ENCODE data around the gene NTN4. TPM values are rescaled to one million over a fixed set of nuclear protein-coding genes. Genes with fewer than 3 reads are reported as not detected.

The NTN4 gene
- total RNA-seq (10 to 100 TPM; 14.6 to 63.9 (median 22.7) TPM), polyA plus RNA-seq (10 to 100 TPM; 15.5 to 18.1 TPM)

- WGBS, 2 donors, result 0% methylated on average over 49 to 96 of the region's 96 CpGs
- TF ChIP-seq CTCF (IDR thresholded peaks at IDR 0.05), result no peak
- H3K4me3 ChIP-seq, result peak within 1 kb of the TSS; percentile 71 to 85 (median 78)
- peaks cover 0 to 4% (median 0%) of the 10 kb centered on the region in 4 donors for H3K9me3 ChIP-seq
- no peak for FAIRE-seq
- peaks cover 5 to 17% (median 10%) of the 10 kb centered on the region in 3 donors for H3K4me1 ChIP-seq
- intact Hi-C loops (cut with DNase I), result no loop called here
- no peaks in the 10 kb centered on the region for H3K36me3 ChIP-seq
- ATAC-seq, result peak; percentile 49 to 70 (median 62)
- H3K27ac ChIP-seq, result peak within 1 kb of the TSS; percentile 69 to 92 (median 82)
- no peaks in the 10 kb centered on the region for H3K27me3 ChIP-seq
- peak; percentile 54 to 85 (median 65) for DNase-seq
Observed at GRCh38 chr12:95790033-95790916, at the start of gene NTN4. Gene NTN4 (minus strand): TSS chr12:95790764. CDS start chr12:95790309, 455 bp downstream.

GRCh38 chr12:95838125-95838524, 47.6 kb upstream of the NTN4 start:
- no peak for DNase-seq
- peak in 3 of 4 donors; percentile 19 to 49 (median 44) for ATAC-seq
- FAIRE-seq, result no peak
- no peaks in the 10 kb centered on the region for H3K27me3 ChIP-seq
- H3K4me1 ChIP-seq, result peaks cover 0 to 9% (median 4%) of the 10 kb centered on the region in 3 donors
- intact Hi-C loops (cut with DNase I), result no loop called here
- TF ChIP-seq CTCF (IDR thresholded peaks at IDR 0.05), result no peak
- 33 to 35% methylated on average over 11 of the region's 11 CpGs for WGBS, 2 donors
- H3K9me3 ChIP-seq, result no peaks in the 10 kb centered on the region
- no peak overlapping the region for H3K4me3 ChIP-seq
- no peak overlapping the region for H3K27ac ChIP-seq
- H3K36me3 ChIP-seq, result no peaks in the 10 kb centered on the region

GRCh38 chr12:95837240-95838038, 46.9 kb upstream of the NTN4 start:
- Histone ChIP-seq H3K4me3 (no peak overlapping the region), H3K27me3 (no peaks in the 10 kb centered on the region), H3K36me3 (no peaks in the 10 kb centered on the region), H3K4me1 (peaks cover 0 to 9% (median 4%) of the 10 kb centered on the region in 3 donors), H3K27ac (no peak overlapping the region), H3K9me3 (no peaks in the 10 kb centered on the region)
- ATAC-seq (peak in 1 of 4 donors; percentile 29), FAIRE-seq (no peak), DNase-seq (no peak)
- TF ChIP-seq CTCF (IDR thresholded peaks at IDR 0.05), result no peak
- intact Hi-C loops (cut with DNase I), result no loop called here
- WGBS, 2 donors, result 64 to 65% methylated on average over 10 of the region's 10 CpGs

- DNase-seq, result peak in 1 of 6 donors; percentile 8
- H3K4me3 ChIP-seq, result no peak overlapping the region
- peak overlapping the region in 2 of 4 donors; percentile 6 to 41 for H3K27ac ChIP-seq
- peak; percentile 71 to 95 (median 88) for ATAC-seq
- no peaks in the 10 kb centered on the region for H3K36me3 ChIP-seq
- H3K4me1 ChIP-seq, result peaks cover 0 to 9% (median 4%) of the 10 kb centered on the region in 3 donors
- intact Hi-C loops (cut with DNase I), result no loop called here
- 2 to 7% methylated on average over 1 of the region's 1 CpG for WGBS, 2 donors
- no peaks in the 10 kb centered on the region for H3K9me3 ChIP-seq
- TF ChIP-seq CTCF (IDR thresholded peaks at IDR 0.05), result no peak
- no peaks in the 10 kb centered on the region for H3K27me3 ChIP-seq
- no peak for FAIRE-seq
Observed at GRCh38 chr12:95836630-95837239, 46.2 kb upstream of the NTN4 start.

Data from pancreas (tissue), 10 donors.